Right ventricle myocardium inferior (tissue), 1 donor: ENCODE results near the gene ACTR3. TPM values are rescaled to one million over a fixed set of nuclear protein-coding genes. Genes with fewer than 3 reads are reported as not detected.
A peak's percentile ranks its signal among the peaks of the same experiment; 100 is the strongest.

Experiments used
- ATAC-seq: fragments of 200-7000 bp; cut with Tn5 transposase; one replicate; pipeline ENCODE4 v1.9.1; 2020; ENCODE audit warnings: mild to moderate bottlenecking, moderate library complexity
- DNase-seq: peaks from one replicate; pipeline ENCODE4 v3.0.0; 2021; ENCODE audit errors: missing footprints
- intact Hi-C: fragments of 100-400 bp; cut with DNase I; formaldehyde crosslinking; loops from one replicate; pipeline ENCODE4 v1.11.0; 2022
- total RNA-seq: library from RNA; stranded (reverse); fragmentation: NEBNext Ultra II Directional; extraction: Animal tissue kit (Norgen Biotek cat#: 25700); gene quantifications from one replicate; pipeline ENCODE4 v1.2.1, GENCODE V29; 2021
- donor health status: DM: no; HTN: yes; CAD: no; lungs with severe emphysema.

ACTR3 gene
- total RNA-seq, 1 donor from 2014 or later: 115 TPM

DNA sequence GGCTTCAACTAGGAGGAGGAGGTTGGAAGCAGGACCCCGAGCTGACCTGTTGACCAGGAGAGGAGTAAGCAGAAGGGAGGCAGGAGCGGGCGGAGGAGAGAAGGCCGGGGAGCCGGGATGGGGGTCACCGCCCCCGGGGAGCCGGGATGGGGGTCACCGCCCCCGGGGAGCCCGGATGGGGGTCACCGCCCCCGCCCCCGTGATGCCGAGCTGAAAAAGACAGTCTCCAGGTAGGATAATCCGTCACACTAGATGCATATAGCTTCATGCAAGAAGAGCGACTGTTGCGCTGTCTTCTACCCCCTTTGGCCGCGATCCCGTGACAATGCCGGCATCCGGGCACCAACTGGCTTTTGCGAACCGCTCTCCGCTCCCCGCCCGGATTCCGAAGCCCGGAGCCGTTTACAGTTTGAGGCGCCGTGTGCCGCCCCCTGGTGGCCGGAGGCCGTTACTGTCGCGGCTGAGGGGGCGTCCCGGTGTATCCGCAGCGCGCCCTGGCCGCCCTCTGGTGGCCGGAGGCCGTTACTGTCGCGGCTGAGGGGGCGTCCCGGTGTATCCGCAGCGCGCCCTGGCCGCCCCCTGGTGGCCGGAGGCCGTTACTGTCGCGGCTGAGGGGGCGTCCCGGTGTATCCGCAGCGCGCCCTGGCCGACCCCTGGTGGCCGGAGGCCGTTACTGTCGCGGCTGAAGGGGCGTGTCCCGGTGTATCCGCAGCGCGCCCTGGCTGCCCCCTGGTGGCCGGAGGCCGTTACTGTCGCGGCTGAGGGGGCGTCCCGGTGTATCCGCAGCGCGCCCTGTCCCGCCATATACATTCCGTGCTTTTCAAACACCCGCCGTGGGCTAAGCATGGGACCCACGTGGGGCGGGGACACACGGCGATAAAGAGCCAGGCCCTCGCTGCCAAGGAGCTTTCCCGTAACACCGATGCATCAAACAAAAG, 89.6 kb downstream of the ACTR3 start:
- ATAC-seq: no peak
- DNase-seq: no peak
- intact Hi-C loops: loop anchor here (5.0 kb wide), 1 partner anchor 573 kb away; no protein-coding TSS in a partner anchor

- intact Hi-C loops: no loop called here
- peak; percentile 92 for ATAC-seq
- DNase-seq: no peak
Measured at GRCh38 chr2:113980946-113981345, 91.1 kb downstream of the ACTR3 start.

- intact Hi-C loops: no loop called here
- DNase-seq: no peak
- ATAC-seq: peak; percentile 60
Measured at GRCh38 chr2:113981404-113982134, 91.7 kb downstream of the ACTR3 start.

- intact Hi-C loops: no loop called here
- ATAC-seq: no peak
- no peak for DNase-seq
Measured at GRCh38 chr2:113985554-113986397, 95.9 kb downstream of the ACTR3 start.

DNA sequence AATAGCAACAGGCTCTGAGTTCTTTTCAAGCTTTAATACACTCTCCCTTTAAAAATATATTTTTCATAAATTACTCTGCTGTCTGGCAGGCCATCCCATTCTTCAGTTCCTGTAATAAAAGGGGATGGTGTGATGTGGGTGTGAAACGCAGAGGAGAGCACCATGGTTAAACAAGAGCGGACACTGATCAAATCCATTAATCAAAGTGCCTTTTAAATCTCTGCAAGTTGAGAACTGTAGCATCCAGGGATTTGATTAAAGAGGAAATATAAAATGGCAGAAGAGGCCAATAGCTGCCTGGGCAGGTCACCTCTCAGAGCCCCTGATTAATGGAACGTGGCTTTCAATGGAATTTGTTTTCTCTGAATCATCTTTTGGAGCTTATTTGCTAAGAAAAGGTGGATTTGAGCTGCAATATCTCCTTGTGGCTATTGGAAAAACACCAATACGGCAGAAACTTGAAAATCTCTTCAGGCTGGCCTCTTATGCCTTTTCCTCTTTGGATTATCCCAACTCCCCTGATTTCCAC, 96.9 kb downstream of the ACTR3 start:
- ATAC-seq (no peak), DNase-seq (no peak)
- intact Hi-C loops: no loop called here

DNA sequence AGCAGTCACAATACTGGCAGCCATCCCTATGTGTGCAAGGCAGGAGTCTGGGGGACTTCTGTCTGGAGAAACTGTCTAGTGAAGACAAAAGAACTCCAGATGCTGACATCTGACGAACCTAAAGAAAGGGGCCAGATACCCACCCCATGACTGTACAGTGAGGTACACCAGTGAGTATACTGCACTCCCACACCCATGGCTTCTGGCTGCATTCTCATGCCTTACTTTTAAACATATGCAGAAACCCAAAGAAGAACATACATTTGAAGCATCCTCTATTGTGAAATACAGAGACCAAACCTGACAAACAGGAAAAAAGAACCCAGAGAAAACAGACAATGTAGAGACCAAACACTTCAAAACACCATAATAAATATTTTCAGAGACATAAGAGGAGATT, 102.2 kb downstream of the ACTR3 start:
- intact Hi-C loops: no loop called here

DNA sequence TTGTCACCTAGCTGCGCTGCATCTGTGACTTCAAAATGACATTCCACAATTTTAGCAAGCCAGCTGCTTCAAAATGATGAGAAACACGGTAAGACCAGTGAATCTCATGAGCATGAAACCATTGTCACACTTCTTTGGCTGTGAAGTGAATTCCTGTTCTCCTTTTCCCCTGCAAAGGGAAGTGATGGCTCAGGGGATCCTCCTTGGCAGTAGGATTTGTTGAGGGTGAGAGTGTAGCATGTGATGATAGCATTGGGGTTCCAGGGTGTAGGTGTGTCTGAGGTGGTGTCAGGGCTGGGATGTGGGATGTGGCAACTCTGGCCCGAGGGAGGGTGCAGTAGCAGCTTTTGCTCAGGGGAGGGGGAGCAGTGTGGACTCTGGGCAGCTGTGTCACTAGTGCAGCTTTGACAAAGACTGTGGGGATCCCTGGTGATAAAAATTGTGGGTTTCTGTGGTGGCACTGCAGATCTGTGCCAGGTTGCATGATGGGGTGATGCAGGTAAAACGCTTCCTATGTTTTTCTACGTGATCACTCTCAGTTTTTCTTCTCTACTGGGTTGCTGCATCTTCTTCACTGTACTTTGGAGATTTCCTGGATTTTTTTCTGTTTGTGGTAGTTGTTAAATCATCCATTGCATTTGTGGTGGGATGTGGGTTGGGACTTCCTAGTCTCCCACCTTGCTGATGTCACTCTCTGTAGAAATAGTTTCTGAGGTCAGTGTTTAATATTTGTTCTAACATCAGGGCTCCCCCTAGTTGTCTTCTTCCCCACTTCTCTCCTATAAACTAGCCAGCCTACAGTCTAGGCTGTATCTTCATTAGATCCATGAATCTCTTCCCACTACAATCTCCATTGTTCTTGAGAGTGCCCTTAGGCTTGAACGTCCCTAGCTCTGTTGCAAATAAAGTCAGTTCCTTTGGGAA, 107.0 kb downstream of the ACTR3 start:
- intact Hi-C loops: no loop called here
- DNase-seq: no peak
- ATAC-seq: no peak

More for the DNA sequence above, 102.2 kb downstream of the ACTR3 start:
- DNase-seq: no peak
- ATAC-seq: no peak

DNA sequence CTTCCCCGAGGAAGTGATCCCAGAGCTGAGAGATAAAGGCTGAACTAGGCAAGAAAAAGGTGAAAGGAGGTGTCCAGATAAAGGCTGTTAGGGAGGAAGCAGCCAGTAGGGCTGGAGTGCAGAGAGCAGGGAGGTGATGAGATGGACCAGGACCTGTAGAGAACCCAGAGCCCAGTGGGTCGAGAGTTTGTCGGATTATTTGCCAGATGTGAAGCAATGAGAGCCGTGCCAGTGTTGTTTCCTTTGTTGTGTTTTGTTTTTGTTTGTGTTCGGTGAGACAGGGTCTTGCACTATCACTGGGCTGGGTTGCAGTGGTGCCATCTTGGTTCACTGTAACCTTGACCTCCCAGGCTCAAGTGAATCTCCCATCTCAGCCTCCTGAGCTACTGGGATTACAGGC, 111.3 kb downstream of the ACTR3 start:
- no peak for ATAC-seq
- intact Hi-C loops: no loop called here

GRCh38 chr2:114001937-114002336, 112.0 kb downstream of the ACTR3 start:
- no peak for DNase-seq
- ATAC-seq: no peak

More for the DNA sequence above, 111.3 kb downstream of the ACTR3 start:
- DNase-seq: no peak

DNA sequence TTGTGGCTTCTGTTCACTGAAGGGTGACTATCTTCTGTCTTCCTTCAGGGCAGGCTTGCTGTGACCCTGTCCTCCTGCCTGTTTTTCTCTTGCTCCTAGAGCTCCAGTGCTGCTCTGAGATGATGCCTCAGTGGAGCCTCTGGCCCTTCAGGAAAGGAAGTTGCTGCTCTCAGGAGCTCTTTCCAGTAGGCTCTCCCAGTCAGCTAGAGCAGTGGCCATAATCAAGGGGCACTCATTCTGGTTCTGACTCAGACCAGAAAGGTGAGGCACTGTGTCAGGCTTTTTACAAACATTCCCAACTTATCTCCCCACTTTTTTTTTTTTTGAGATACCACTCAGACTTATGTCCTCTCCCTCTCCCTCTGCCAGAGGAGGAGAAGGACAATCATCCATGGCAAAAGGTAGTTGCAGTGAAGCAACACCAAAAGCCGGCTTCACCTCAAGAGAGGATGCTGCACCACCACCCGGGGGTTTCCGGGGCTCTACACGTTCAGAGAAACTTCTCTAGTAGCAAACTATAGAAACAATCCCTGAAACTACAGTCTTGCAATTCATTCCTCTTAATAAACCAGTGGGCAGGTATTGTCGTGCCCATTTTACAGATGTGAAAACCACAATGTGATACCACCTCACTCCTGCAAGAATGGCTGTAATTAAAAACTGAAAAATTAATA, 115.4 kb downstream of the ACTR3 start:
- ATAC-seq (no peak), DNase-seq (no peak)
- intact Hi-C loops: no loop called here

More at GRCh38 chr2:114001937-114002336, 112.0 kb downstream of the ACTR3 start:
- intact Hi-C loops: no loop called here

- intact Hi-C loops: no loop called here
- ATAC-seq (no peak), DNase-seq (no peak)
Measured at GRCh38 chr2:114006460-114006859, 116.6 kb downstream of the ACTR3 start.

GRCh38 chr2:114007436-114007835, 117.5 kb downstream of the ACTR3 start:
- ATAC-seq: no peak
- intact Hi-C loops: no loop called here
- no peak for DNase-seq

GRCh38 chr2:114008720-114009119, 118.8 kb downstream of the ACTR3 start:
- DNase-seq (no peak), ATAC-seq (no peak)
- intact Hi-C loops: no loop called here

- intact Hi-C loops: no loop called here
- DNase-seq: no peak
- ATAC-seq: no peak
Measured at GRCh38 chr2:114009205-114009944, 119.5 kb downstream of the ACTR3 start.

DNA sequence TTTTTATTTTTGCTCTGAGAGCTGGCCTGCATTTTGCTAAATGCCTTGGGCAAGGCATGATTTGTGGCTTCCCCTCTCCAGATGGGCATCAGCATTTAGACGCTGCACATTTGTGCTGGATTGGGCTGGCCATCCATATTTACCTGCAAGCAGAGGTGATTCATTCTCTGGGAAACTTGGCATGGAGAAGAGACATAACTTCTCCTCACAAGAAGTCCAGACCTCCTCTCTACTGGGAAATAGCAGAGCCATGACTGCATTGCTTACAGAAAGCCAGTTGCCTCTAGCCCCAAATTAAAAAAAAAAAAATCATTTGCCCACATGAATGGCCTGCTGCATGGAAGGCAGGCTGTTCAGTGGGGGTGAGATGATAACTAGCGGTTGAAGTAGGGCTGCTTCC, 120.1 kb downstream of the ACTR3 start:
- DNase-seq (no peak), ATAC-seq (no peak)
- intact Hi-C loops: no loop called here

DNA sequence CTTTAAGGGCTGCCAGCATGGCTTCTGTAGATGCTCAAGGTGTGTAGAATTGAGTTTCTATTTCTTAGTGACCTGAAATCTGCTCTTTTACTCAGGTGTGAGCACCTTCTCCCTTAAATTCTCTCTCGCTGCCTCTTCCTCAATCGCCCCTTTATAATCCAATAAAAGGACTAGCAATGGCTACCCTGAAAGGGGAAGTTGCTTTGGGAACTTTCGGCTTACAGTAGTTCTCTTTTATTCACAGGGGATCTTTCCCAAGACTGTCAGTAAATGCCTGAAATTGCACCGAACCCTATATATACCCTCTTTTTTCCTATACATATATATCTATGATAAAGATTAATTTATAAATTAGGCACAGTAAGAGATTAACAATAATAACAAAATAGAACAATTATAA, 121.8 kb downstream of the ACTR3 start:
- intact Hi-C loops: no loop called here
- DNase-seq: no peak
- ATAC-seq: no peak
